Activated T-cell treated with anti-CD3 and anti-CD28 coated beads for 24 hours (primary cell): ENCODE measurements around the gene RNF10.
"Not testable (repeated sequence)": the region's sequence is repeated elsewhere in the genome, so short reads cannot be mapped to it uniquely, and the experiment has no call there.

ENCODE experiments used
- DNase-seq: peaks from one replicate; pipeline ENCODE4 v3.0.0-alpha.2; 2020; ENCODE audit warnings: low read depth

Gene RNF10

DNA sequence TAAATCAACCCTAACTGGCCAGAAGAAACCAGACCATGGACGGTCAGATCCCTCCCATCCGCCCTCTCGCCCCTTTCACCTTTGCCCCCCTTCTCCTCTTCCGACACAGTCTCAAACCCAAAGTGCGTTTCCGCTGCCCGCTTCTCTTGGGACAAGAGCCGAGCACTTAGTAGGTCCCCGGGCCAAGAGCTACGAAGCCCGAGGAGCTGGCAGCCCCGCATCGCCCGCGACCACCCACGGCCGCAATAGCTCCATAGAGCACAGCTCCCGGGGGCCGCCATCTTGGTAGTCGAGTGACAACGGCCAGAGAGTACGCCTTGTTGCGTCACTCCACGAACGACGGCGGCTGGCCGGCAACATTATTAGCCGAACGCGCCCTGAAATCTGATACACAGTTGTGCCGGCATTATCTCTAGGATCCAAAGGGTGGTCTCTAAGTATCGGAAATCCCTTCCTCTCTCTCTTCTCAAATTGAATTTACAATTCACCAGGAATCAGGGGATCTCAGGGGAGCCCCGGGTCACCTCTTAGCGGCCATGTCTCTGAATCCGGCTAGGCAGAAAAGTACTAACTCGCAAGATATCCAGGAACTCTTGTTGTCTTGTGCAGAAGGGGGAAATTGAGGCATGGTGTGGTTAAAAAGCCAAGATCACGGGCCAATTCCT, 5.2 kb upstream of the RNF10 start, which contains the start of gene COQ5:
Gene COQ5, minus strand, starts transcription at position 298 of the 665 bp plus-strand sequence. Its CDS starts 17 bp downstream, at position 281.
- DNase-seq: peak; percentile 80

DNA sequence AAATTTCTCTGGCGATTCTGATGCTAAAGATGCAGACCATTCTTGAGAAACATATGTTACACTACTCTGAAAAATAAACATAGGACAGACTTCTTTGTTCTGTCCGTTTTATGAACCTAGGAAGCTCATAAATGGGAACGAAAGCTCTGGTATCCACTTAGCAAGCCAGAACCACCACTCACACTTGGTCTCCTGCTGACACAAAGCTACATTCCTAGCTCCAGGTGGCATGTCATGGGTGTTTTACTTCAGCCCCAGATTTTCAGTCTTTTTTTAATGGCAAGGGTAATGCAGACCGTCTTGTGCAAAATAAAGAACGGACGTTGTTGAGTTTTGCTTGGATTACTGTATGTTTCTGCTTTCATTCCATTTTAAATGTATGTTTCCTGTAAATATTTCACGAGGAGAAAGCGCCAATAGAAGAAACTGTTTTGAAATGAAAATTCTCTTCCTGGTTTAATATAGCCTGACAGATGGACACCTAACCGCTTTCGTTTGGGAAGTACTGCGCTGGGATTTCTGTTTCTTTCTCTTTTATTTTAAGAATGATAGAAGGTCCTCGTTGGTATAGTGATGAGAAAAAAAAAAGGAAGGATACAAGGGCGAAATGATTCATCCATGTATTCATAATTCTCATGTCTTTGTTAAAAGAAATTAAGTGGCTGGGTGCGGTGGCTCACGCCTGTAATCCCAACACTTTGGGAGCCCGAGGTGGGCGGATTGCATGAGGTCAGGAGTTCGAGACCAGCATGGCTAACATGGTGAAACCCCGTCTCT, 4.3 kb upstream of the RNF10 start:
- DNase-seq: no peak

DNA sequence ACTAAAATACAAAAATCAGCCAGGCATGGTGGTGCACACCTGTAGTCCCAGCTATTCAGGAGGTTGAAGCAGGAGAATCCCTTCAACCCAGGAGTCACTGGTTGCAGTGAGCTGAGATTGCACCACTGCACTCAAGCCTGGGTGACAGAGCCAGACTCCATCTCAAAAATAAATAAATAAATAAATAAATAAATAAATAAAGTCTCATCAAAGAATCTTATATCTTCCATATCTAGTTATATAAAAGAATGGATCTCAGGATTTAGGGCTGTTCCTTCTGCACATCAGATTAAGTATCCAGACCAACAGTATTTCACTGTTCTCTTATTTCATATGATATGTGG, 3.8 kb upstream of the RNF10 start:
- DNase-seq: not testable (repeated sequence)

DNA sequence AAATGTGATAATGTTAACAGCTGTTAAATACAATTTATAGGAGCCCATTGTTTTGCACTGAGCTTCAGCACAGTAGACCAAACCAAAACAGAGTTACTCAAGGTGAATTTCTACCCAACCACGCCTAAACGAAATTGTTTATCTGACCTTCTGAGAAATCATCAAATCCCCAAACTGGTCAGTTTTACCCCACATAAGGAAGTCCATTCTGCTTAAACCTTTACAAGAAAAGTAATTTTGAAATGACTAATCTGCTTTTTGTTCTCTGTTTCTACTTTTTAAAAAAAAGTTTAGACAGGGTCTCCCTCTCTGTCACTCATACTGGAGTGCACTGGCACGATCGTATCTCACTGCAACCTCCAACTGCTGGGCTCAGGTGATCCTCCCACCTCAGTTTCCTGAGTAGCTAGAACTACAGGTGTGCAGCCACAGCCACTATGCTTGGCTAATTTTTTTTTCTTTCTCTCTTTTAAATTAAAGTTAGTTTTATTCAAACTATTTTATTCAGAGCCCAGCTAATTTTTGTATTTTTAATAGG, 1.4 kb upstream of the RNF10 start:
- no peak for DNase-seq

DNA sequence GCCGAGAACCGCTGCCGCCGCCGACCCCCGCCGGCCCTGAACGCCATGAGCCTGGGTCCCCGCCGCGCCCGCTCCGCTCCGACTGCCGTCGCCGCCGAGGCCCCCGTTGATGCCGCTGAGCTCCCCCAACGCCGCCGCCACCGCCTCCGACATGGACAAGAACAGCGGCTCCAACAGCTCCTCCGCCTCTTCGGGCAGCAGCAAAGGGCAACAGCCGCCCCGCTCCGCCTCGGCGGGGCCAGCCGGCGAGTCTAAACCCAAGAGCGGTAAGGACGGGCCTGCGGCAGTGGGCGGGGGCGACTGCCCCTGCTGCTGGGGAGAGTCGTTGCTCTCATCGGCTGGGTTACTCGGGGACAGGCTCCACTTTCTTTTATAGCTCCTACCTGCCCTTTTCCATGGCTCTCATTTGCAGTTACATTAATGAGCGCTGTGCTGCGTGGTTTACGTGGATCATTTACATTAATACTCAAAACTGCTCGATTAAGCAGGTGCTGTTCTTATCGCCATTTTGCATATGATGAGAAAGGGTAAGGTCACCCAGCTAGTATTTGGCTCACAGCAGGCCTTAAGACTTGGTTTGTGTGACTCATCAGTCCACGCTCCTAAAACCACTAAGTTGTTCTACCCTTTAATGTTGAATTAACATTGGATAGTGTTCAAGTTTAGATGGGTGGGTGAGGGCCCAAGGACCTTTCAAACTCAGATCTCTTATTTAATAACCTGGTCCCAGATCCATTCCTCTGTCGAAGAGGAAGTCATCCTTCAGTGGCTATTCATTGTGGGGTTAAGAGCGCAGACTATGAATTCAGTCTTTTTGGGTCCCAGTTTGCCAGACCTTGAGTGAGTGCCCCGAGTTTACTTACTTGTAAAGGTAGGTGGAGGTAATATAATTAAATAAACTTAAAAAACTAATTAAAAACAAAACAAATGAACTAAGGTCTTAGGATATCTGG, 823 bp downstream of the RNF10 start:
- DNase-seq: peak; percentile 26

DNA sequence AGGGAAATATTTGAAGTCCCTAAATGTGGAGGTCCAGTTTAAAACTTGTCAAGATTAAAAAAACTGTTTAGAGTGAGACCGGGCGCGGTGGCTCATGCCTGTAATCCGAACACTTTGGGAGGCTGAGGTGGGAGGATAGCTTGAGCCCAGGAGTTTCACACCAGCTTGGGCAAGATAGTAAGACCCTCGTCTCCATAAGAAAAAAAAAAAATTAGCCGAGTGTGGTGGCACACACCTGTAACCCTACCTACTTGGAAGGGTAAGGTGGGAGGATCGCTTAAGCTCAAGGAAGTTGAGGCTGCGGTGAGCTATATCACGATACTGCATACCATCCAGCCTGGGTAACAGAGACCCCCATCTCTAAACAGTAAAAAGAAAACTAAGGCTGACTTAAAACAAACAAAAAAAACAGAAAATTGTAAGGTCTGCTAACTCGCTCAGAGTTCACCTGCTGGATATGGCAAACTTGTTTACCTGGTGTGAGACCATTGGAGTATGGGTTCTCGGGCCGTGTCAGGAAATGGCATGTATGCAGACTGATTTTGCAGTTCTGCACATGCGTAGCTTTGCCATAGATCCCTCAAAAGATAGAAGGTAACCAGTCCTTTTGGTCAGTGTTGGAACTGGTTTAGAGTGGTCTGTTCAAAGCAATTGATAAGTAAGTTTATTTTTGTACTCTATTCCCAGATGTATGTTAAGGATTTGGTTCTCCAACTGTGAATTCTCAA, 2.1 kb downstream of the RNF10 start:
- DNase-seq: no peak

DNA sequence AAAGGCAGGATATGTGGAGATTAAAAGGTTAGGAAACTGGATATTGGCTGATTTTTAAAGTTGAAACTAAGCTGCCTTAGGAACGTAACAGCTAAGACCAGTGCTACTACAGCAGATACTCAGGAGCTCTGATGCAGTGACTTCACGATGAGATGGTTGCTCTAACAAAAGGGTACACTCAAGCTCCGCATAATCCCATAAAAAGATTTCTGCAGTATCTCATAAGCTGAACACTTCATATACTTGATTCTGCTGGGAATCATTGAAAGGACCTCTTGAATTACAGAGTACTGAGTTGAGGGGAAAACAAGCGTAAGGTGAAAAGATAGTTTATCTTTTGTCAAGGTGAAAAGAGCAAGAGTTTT, 3.7 kb downstream of the RNF10 start:
- DNase-seq: no peak

DNA sequence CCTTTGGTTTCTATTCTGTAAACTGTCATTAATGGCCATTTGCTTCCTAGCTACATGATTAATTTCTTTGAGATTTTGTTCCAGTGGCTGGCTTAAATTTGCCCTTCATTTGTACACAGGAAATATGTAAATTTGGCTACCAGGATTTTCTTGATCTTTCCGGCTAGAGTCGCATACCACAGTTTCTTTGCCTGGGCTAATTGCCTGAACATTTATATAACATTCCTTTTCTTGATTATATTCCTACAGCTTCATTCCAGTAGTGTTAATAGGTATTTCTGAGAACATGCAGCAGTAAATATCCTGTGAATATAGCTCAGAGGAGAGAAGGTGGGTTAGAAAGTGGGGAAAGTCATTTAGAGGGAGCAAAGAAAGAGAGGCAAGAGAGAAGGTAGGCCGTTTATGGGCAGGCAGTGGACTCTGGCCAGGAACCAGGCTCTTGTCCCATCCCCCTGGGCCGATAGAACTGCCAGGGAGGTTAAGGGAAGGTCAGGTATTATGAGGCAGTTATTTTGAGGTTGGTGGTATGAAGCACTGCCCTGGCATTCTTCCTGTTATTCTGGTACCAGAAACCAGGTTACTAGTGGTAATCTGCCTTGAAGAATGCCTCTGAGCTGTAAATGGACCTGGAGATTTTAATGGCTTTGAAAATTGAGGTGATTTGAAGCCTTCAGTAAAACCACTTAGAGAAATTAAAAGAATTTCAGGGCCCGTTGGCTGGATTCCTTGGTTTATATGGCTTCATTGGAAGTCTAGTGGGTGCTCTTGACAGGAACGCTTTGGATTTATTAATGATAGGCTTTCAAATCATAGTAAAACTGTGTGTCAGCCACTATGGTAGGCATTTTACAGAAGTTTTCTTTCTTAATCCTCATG, 4.4 kb downstream of the RNF10 start:
- DNase-seq: no peak

DNA sequence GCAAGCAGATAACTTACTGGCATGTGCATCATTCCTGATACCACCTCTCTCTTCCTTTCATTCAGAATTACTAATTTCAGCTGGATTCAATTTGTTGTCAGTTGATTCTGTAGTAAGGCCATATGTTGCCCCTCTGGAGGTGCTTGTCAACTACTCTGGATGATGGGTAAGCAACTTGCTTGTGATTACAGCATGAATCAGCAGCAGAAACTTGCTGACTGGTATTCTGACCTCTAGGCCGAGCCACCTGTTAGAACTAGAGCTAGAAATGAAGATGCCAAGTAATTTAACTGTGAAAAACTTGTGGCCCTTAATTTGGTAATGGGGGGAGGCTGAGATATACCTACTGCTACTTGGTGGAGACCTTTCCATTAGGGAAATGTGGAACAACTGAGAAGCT, 5.1 kb downstream of the RNF10 start:
- DNase-seq: no peak

DNA sequence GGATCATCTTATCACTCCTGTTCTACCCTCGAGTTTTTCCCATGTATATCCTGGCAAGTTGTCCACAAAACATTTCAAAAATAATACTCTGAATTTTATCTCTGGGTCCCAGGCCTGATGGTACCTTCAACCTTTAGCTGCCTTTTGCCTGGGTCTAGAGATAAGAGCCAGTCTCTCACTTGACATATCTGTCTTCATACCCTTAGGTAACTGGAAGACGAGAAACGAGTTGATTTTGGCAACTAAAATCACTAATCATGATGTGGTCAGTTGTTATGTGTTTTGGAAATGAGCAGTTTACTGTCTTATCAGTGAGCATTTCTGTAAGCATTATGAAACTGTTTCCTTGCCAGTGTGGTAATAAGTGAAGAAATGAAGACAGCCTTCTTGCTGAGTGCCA, 6.3 kb downstream of the RNF10 start:
- DNase-seq: no peak

DNA sequence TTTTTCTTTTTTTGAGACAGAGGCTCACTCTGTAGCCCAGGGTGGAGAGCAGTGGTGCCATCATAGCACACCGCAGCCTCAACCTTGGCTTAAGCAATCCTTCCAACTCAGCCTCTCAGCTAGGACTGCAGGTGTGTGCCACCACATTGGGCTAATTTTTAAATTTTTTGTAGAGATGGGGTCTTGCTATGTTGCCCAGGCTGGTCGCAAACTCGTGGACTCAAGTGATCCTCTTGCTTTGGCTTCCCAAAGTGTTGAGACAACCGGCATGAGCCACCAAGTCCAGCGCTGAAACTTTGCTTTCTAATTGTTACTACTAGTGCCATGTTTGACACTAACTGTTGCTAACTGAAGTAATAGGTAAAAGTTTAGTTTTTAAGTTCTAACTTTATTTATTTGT, 8.0 kb downstream of the RNF10 start:
- DNase-seq: no peak

DNA sequence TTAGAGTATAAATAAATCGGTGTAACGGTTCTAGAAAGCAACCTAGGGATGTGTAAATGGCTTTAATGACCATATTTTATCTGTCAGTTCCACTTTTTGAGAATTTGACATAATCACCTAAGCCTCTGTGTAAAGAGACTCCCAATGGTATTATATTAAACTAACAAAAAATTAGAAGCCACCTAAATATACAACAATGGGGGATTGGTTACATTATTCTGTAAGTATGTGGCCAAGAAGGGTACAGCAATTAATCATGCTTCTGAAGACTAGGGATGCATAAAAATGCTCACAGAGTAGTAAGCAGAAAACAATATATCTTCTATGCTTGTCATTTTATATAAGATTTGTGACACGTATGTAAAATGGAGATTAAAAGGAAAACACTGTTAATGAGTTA, 10.5 kb downstream of the RNF10 start:
- no peak for DNase-seq

DNA sequence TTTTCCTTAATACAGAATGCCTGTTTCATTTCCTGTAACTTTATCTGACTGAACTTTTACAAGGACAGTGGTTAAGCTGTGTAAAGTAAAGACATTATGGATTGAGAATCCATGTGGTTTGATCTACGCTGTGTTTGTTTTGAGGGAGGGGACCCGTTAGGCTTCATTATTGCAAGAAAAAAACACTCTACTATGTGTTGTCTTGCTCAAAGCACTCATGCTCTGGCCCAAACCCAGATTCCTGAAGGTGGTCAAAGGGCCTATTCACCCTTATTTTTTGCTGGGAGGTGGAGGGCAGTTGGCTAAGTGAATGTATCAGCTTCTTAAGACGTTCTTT, 11.9 kb downstream of the RNF10 start:
- DNase-seq: no peak

DNA sequence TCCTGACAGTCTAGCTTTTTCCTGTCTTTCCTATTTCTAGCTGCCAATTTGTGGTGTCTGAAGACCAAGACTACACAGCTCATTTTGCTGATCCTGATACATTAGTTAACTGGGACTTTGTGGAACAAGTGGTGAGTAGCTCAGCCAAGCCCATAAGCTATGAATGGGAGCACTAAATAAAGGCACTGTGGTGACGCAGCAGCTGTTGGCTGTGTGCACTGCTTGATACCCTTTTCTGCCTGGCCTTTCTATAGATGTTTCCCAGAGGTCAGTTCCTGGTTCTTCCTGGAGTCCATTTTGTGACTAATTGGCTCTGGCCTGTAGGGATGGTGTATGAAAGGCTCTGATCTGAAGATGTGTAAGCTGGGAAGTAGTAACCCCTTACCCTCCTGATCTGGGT, 20.5 kb downstream of the RNF10 start:
- no peak for DNase-seq

DNA sequence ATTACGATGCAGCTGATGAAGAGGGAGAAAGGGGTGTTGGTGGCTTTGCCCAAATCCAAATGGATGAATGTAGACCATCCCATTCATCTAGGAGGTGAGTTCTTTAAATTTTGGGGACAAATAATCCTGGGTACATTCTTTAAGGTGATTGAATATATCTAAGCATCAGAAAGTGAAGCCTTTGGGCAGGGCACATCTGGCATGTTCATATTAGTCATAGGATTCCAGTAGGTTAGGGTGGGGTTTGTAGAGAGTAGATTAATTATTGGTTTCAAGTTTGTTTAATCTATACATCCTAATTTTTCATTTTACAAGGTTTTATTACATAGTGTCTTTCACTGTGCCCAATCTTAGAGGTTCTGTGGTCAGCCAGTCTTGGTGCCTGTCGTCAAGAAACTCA, 23.4 kb downstream of the RNF10 start:
- no peak for DNase-seq

DNA sequence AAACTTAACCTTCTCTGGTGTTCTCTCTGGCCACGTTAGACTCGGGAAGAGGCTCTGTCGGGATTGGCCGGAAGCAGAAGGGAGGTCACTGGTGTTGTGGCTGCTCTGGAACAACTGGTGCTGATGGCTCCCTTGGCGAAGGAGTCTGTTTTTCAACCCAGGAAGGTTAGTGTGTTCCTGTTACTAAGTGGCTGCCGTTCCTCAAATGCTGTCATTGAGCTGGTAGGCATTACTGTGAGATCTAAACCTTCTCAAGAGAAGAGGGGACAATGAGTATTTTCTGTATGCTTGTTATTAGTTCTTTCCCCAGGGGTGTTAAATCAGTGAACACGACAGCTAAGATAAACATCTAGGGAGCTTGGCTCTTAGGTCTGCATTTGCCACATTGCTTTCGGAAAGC, 28.8 kb downstream of the RNF10 start:
- no peak for DNase-seq

DNA sequence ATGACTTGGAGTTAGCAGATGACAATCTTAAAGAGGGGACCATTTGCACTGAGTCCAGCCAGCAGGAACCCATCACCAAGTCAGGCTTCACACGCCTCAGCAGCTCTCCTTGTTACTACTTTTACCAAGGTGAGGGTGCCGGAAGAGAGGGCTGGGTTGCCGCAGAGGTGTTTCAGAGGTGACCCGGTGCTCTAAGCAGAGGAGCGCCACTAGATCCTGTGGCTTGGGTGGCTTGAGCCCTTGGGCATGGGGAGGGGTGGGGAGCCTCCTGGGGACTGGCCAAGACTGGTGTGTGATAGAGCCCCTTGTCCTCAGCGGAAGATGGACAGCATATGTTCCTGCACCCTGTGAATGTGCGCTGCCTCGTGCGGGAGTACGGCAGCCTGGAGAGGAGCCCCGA, 29.3 kb downstream of the RNF10 start:
- no peak for DNase-seq

DNA sequence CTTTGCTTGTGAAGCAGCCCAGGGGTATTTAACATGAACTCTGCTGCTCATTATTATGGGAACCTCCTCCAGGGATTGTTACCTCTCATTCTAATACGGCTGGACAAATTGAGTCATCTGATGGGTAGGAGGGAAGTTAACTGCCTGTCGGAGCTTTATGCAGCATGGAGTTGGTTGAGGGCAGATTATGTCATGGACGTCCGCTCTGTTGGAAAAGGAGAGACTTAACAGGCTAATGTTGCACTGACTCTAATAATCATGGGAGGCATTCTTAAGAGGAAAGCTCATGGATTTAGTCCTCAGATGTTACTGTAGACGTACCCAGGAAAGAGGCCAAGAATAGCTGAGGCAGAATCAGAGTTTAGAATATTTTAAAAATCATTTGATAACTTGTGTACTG, 37.1 kb downstream of the RNF10 start:
- DNase-seq: no peak

DNA sequence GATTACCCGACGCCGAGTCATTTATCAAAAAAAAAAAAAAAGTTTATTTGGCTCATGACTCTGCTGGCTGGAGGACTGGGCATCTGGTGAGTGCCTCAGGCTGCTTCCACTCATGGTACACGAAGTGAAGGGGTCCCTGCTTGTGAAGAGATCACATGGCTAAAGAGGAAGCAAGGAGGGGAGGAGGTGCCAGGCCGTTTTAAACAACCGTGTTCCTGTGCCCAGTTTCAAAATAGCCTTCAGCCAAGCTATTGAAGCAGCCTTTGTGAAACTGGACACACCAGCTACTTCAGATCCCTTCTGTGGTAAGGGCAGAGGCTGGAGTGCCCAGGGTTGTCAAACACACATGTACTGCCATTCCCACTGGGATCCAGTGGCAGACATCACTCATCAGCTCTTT, 39.4 kb downstream of the RNF10 start:
- no peak for DNase-seq

DNA sequence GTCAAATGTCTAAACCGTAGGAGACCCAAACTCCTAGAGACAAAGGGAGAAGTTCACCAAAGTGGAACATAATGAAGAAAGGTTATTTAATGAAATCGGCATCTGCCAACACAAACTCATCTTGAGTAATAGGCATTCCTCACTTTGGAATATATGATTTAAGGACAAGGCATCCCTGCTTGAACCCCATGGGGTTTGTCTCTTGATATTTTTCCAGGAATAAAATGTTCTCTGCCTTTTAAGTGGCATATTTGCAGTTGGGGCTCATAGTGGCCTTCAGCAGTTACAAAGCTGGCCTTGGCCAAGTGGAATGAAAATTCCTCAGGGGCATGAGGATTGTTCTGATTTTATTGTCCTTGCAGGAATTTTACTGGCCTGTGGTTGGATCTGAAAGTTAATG, 40.0 kb downstream of the RNF10 start:
- no peak for DNase-seq

DNA sequence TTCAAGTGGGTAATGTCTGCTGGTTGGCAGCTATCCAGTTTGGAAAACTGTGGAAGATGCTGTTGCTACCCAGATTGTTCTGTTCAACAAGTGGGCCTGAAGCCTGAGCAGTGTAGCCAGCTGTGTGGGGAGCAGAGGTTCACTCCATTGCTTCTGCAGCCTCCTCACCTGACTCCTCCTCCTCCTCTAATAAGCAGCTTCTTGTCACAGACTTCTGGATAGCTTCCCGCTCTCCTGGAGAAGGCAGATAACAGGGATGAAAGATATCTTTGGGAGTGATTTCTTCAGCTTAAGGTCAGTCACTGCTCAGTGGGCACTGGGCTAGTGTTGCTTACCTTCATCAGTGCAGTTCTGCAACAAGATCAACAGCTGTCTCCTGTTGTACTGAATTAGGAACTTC, 45.0 kb downstream of the RNF10 start:
- DNase-seq: no peak
